HG02571 (cell line): ENCODE data around the gene FNDC11.

ENCODE experiments used
- ATAC-seq: cut with Tn5 transposase; IDR thresholded peaks from one replicate; pipeline ENCODE4 v1.9.1; 2021; ENCODE audit warnings: mild to moderate bottlenecking, moderate library complexity; ENCODE audit not compliant: unreplicated experiment

The FNDC11 gene

GRCh38 chr20:63539441-63540370 lies 14.3 kb upstream of the FNDC11 start:
- no peak for ATAC-seq

GRCh38 chr20:63540417-63541186 lies 13.4 kb upstream of the FNDC11 start:
- ATAC-seq = no peak

- ATAC-seq = no peak
Observed at GRCh38 chr20:63541371-63541770, 12.6 kb upstream of the FNDC11 start.

GRCh38 chr20:63542031-63542559 lies 11.9 kb upstream of the FNDC11 start:
- no peak for ATAC-seq

- ATAC-seq = no peak
Observed at GRCh38 chr20:63542696-63543095, 11.3 kb upstream of the FNDC11 start.

GRCh38 chr20:63543131-63543530 lies 10.8 kb upstream of the FNDC11 start:
- ATAC-seq = no peak

- no peak for ATAC-seq
Observed at GRCh38 chr20:63543733-63544132, 10.2 kb upstream of the FNDC11 start.

GRCh38 chr20:63544241-63544957 lies 9.6 kb upstream of the FNDC11 start:
- no peak for ATAC-seq

GRCh38 chr20:63544958-63545516 lies 8.9 kb upstream of the FNDC11 start:
- ATAC-seq = no peak

GRCh38 chr20:63545814-63546213 lies 8.1 kb upstream of the FNDC11 start:
- no peak for ATAC-seq

- no peak for ATAC-seq
Observed at GRCh38 chr20:63546256-63546955, 7.6 kb upstream of the FNDC11 start.

GRCh38 chr20:63546956-63547724 lies 6.8 kb upstream of the FNDC11 start:
- ATAC-seq = no peak

- no peak for ATAC-seq
Observed at GRCh38 chr20:63547725-63548480, 6.1 kb upstream of the FNDC11 start, which contains the start of gene SRMS. Gene SRMS, minus strand, starts transcription at chr20:63547749. Its CDS starts 286 bp downstream, at chr20:63547463.

GRCh38 chr20:63548542-63548941 lies 5.4 kb upstream of the FNDC11 start:
- no peak for ATAC-seq

GRCh38 chr20:63549019-63549418 lies 4.9 kb upstream of the FNDC11 start:
- ATAC-seq = no peak

GRCh38 chr20:63549679-63550282 lies 4.2 kb upstream of the FNDC11 start:
- ATAC-seq = no peak

GRCh38 chr20:63551068-63551467 lies 2.9 kb upstream of the FNDC11 start:
- no peak for ATAC-seq
